Body of pancreas (tissue), 4 donors: ENCODE measurements around the gene CD81. TPM values are rescaled to one million over a fixed set of nuclear protein-coding genes. Genes with fewer than 3 reads are reported as not detected.
"Not testable (repeated sequence)": the region's sequence is repeated elsewhere in the genome, so short reads cannot be mapped to it uniquely, and the experiment has no call there.

Experiments
- ATAC-seq: fragments of 150-250 bp; one replicate; pipeline ENCODE4 v1.9.1; 2016
- DNase-seq, 4 donors: peaks; one replicate each; pipeline ENCODE4 v3.0.0-alpha.2; 2019
- H3K27ac ChIP-seq, 4 donors: fragments of 200-600 bp; sonication (generic); 1 replicate in 3 of 4; 2 replicates in 1 of 4; pipeline versions ENCODE4 v1.5.1 to v1.6.1; 2016 to 2019; ENCODE audit warnings: mild to moderate bottlenecking in 1 of 4, mixed read lengths in 1 of 4, moderate library complexity in 1 of 4
- H3K27me3 ChIP-seq, 2 donors: fragments of 200-600 bp; sonication (generic); one replicate each; pipeline ENCODE4 v1.6.0; 2016; ENCODE audit warnings: mild to moderate bottlenecking in 1 of 2
- H3K36me3 ChIP-seq, 2 donors: fragments of 200-600 bp; sonication (generic); replicated peaks in 1 of 2; 2 replicates each; pipeline ENCODE4 v1.5.1; 2016; ENCODE audit warnings: low read depth in 2 of 2; ENCODE audit not compliant: insufficient read depth in 1 of 2
- H3K4me1 ChIP-seq: fragments of 200-600 bp; sonication (generic); one replicate; pipeline ENCODE4 v1.6.0; 2016
- H3K4me3 ChIP-seq, 2 donors: fragments of 200-600 bp; sonication (generic); 1 replicate in 1 of 2; 2 replicates in 1 of 2; pipeline ENCODE4 v1.5.1; 2016 to 2019
- H3K9me3 ChIP-seq, 3 donors: fragments of 200-600 bp; sonication (generic); 1 replicate in 2 of 3; 2 replicates in 1 of 3; pipeline ENCODE4 v1.5.1; 2016
- POLR2A ChIP-seq, 3 donors: fragments of 450-650 bp; IDR thresholded peaks; one replicate each; pipeline ENCODE4 v1.6.1; 2016; ENCODE audit warnings: antibody characterized with exemption in 3 of 3, mild to moderate bottlenecking in 2 of 3
- WGBS, 2 donors: methylation state at CpG; one replicate each; pipeline ENCODE4 v1.1.5; 2017; 5-methylcytosine and 5-hydroxymethylcytosine counted together
- intact Hi-C: fragments of 100-400 bp; cut with DNase I; formaldehyde crosslinking; loops from one replicate; pipeline ENCODE4 v1.15.1; 2023
- total RNA-seq, 2 donors: library from RNA; depleted of rRNA; stranded (reverse); fragments of >200 nt; gene quantifications; one replicate each; pipeline ENCODE4 v1.1.0, GENCODE V29; 2016
- TF ChIP-seq, protein P1 (sequence below), 7 experiments: fragments of 450-650 bp in 4 of 7; fragments of 200-600 bp in 3 of 7; sonication (generic) in 3 of 7; IDR thresholded peaks; one replicate each; pipeline ENCODE4 v1.5.1; 2016 to 2019; ENCODE audit warnings: antibody characterized with exemption in 7 of 7

Gene CD81
- total RNA-seq, 2 donors from 2014 or later: 217 to 332 TPM

- no peaks in the 10 kb centered on the region for H3K36me3 ChIP-seq
- intact Hi-C loops: no loop called here
Observed at GRCh38 chr11:2361565-2361964, 15.5 kb upstream of the CD81 start.

GRCh38 chr11:2362414-2362813 lies 14.7 kb upstream of the CD81 start:
- H3K9me3 ChIP-seq: no peaks in the 10 kb centered on the region
- no peak for DNase-seq
- no peaks in the 10 kb centered on the region for H3K27me3 ChIP-seq
- intact Hi-C loops: no loop called here
- 76 to 85% methylated on average over 7 of the region's 7 CpGs for WGBS, 2 donors
- H3K4me1 ChIP-seq: peaks cover 12% of the 10 kb centered on the region
- H3K4me3 ChIP-seq: no peak overlapping the region
- no peaks in the 10 kb centered on the region for H3K36me3 ChIP-seq
- no peak for ATAC-seq
- no peak overlapping the region for H3K27ac ChIP-seq
- TF ChIP-seq POLR2A (IDR thresholded peaks at IDR 0.05): no peak
- TF ChIP-seq, protein P1, sequence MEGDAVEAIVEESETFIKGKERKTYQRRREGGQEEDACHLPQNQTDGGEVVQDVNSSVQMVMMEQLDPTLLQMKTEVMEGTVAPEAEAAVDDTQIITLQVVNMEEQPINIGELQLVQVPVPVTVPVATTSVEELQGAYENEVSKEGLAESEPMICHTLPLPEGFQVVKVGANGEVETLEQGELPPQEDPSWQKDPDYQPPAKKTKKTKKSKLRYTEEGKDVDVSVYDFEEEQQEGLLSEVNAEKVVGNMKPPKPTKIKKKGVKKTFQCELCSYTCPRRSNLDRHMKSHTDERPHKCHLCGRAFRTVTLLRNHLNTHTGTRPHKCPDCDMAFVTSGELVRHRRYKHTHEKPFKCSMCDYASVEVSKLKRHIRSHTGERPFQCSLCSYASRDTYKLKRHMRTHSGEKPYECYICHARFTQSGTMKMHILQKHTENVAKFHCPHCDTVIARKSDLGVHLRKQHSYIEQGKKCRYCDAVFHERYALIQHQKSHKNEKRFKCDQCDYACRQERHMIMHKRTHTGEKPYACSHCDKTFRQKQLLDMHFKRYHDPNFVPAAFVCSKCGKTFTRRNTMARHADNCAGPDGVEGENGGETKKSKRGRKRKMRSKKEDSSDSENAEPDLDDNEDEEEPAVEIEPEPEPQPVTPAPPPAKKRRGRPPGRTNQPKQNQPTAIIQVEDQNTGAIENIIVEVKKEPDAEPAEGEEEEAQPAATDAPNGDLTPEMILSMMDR (IDR thresholded peaks at IDR 0.05): no peak

More at GRCh38 chr11:2361565-2361964, 15.5 kb upstream of the CD81 start:
- H3K4me1 ChIP-seq: peaks cover 12% of the 10 kb centered on the region
- H3K4me3 ChIP-seq: no peak overlapping the region
- DNase-seq (no peak), ATAC-seq (no peak)
- TF ChIP-seq POLR2A (IDR thresholded peaks at IDR 0.05): no peak
- TF ChIP-seq, protein P1 (IDR thresholded peaks at IDR 0.05): no peak
- H3K27me3 ChIP-seq: no peaks in the 10 kb centered on the region
- H3K27ac ChIP-seq: no peak overlapping the region
- WGBS, 2 donors: 65 to 69% methylated on average over 9 of the region's 9 CpGs
- no peaks in the 10 kb centered on the region for H3K9me3 ChIP-seq

- Histone ChIP-seq H3K27me3 (no peaks in the 10 kb centered on the region), H3K4me3 (no peak overlapping the region), H3K4me1 (peaks cover 12% of the 10 kb centered on the region), H3K36me3 (no peaks in the 10 kb centered on the region), H3K27ac (no peak overlapping the region), H3K9me3 (no peaks in the 10 kb centered on the region)
- intact Hi-C loops: no loop called here
- no peak for ATAC-seq
- no peak for DNase-seq
- WGBS, 2 donors: 88 to 90% methylated on average over 10 of the region's 10 CpGs
- TF ChIP-seq, protein P1 (IDR thresholded peaks at IDR 0.05): no peak
- no peak for TF ChIP-seq POLR2A (IDR thresholded peaks at IDR 0.05)
Observed at GRCh38 chr11:2363130-2363529, 14.0 kb upstream of the CD81 start.

GRCh38 chr11:2363577-2364370 lies 13.3 kb upstream of the CD81 start:
- no peaks in the 10 kb centered on the region for H3K9me3 ChIP-seq
- H3K27ac ChIP-seq: no peak overlapping the region
- intact Hi-C loops: no loop called here
- no peak for DNase-seq
- TF ChIP-seq, protein P1 (IDR thresholded peaks at IDR 0.05): no peak
- no peak for TF ChIP-seq POLR2A (IDR thresholded peaks at IDR 0.05)
- WGBS, 2 donors: 86 to 89% methylated on average over 10 to 15 of the region's 15 CpGs
- no peaks in the 10 kb centered on the region for H3K36me3 ChIP-seq
- H3K4me1 ChIP-seq: peaks cover 12% of the 10 kb centered on the region
- no peak for ATAC-seq
- no peak overlapping the region for H3K4me3 ChIP-seq
- no peaks in the 10 kb centered on the region for H3K27me3 ChIP-seq

GRCh38 chr11:2364386-2364785 lies 12.7 kb upstream of the CD81 start:
- H3K9me3 ChIP-seq, H3K27ac ChIP-seq, intact Hi-C loops, DNase-seq, H3K27me3 ChIP-seq, ATAC-seq, H3K36me3 ChIP-seq, H3K4me3 ChIP-seq: not testable (repeated sequence)
- H3K4me1 ChIP-seq: peaks cover 12% of the 10 kb centered on the region
- WGBS, 2 donors: 89 to 90% methylated on average over 12 of the region's 12 CpGs
